HepG2 (cell line): ENCODE measurements around the gene PCIF1. TPM values are rescaled to one million over a fixed set of nuclear protein-coding genes. Genes with fewer than 3 reads are reported as not detected.

ENCODE experiments used
- ARNT2 ChIP-seq: sonication (generic); formaldehyde crosslinking; IDR thresholded peaks from 2 replicates; pipeline ENCODE4 v1.8.0; 2022; ENCODE audit warnings: mild to moderate bottlenecking, low read depth, missing genetic modification reagents, moderate library complexity
- CHD4 ChIP-seq: fragments of 200-600 bp; sonication (generic); IDR thresholded peaks from 2 replicates; pipeline ENCODE4 v1.7.0; 2017; ENCODE audit warnings: mild to moderate bottlenecking, low read length, borderline replicate concordance
- ELF3 ChIP-seq: IDR thresholded peaks from 2 replicates; pipeline ENCODE4 v1.6.1; 2016; ENCODE audit warnings: missing genetic modification reagents, missing compliant biosample characterization
- GLI4 ChIP-seq: sonication (generic); formaldehyde crosslinking; IDR thresholded peaks from 2 replicates; pipeline ENCODE4 v1.5.1; 2020; ENCODE audit warnings: missing genetic modification reagents, mild to moderate bottlenecking, moderate library complexity, borderline replicate concordance
- HDAC1 ChIP-seq: sonication (generic); formaldehyde crosslinking; IDR thresholded peaks from 2 replicates; pipeline ENCODE4 v1.5.1; 2020; ENCODE audit warnings: mild to moderate bottlenecking, missing genetic modification reagents
- MIER2 ChIP-seq: IDR thresholded peaks from 2 replicates; pipeline ENCODE4 v1.6.1; 2016; ENCODE audit warnings: missing biosample characterization, missing genetic modification reagents
- RBAK ChIP-seq: sonication (generic); formaldehyde crosslinking; IDR thresholded peaks from 2 replicates; pipeline ENCODE4 v1.5.1; 2020; ENCODE audit warnings: mild to moderate bottlenecking, missing genetic modification reagents
- SRSF1 ChIP-seq: fragments of 200-400 bp; formaldehyde crosslinking; optimal IDR thresholded peaks from 2 replicates; pipeline ENCODE3; 2017; ENCODE audit warnings: mild to moderate bottlenecking, low read depth, low read length, moderate library complexity
- STAG1 ChIP-seq: sonication (generic); formaldehyde crosslinking; IDR thresholded peaks from 2 replicates; pipeline ENCODE4 v1.4.0; 2020; ENCODE audit warnings: missing genetic modification reagents
- ZBTB1 ChIP-seq: sonication (generic); formaldehyde crosslinking; IDR thresholded peaks from 2 replicates; pipeline ENCODE4 v1.4.0; 2020; ENCODE audit warnings: missing genetic modification reagents, borderline replicate concordance
- ZNF12 ChIP-seq: sonication (generic); formaldehyde crosslinking; IDR thresholded peaks from 2 replicates; pipeline ENCODE4 v1.5.0; 2020; ENCODE audit warnings: missing genetic modification reagents
- ZNF24 ChIP-seq: fragments of 450-650 bp; IDR thresholded peaks from 2 replicates; pipeline ENCODE4 v1.6.1; 2017; ENCODE audit warnings: antibody characterized with exemption, mild to moderate bottlenecking
- ZNF256 ChIP-seq: sonication (generic); formaldehyde crosslinking; conservative IDR thresholded peaks from 2 replicates; pipeline ENCODE4 v1.4.0; 2020; ENCODE audit warnings: missing genetic modification reagents
- ZNF644 ChIP-seq: IDR thresholded peaks from 2 replicates; pipeline ENCODE4 v1.6.1; 2016; ENCODE audit warnings: low read depth
- ZNF720 ChIP-seq: sonication (generic); formaldehyde crosslinking; IDR thresholded peaks from 2 replicates; pipeline ENCODE4 v1.4.0; 2020; ENCODE audit warnings: missing genetic modification reagents
- polyA plus RNA-seq, 8 experiments: library from polyadenylated mRNA; depleted of rRNA in 3 of 8; stranded (reverse) in 7 of 8; unstranded in 1 of 8; fragments of >200 nt; fragmentation: Illumina TruSeq in 4 of 8; extraction: Trizol in 4 of 8; gene quantifications; 2 replicates each; pipeline versions ENCODE4 v1.2.1 to v1.2.3, GENCODE V29; 2011 to 2016; ENCODE audit warnings: low read depth in 4 of 8, missing spikeins in 1 of 8, mixed read lengths in 1 of 8; ENCODE audit not compliant: insufficient read depth in 1 of 8
- total RNA-seq, 5 experiments: library from RNA; depleted of rRNA; stranded (reverse); fragments of >200 nt; fragmentation: Illumina TruSeq; extraction: Trizol; gene quantifications; 2 replicates each; pipeline ENCODE4 v1.2.3, GENCODE V29; 2016; ENCODE audit warnings: low read depth in 1 of 5
- TF ChIP-seq, protein P1 (sequence below): sonication (generic); formaldehyde crosslinking; IDR thresholded peaks from 2 replicates; pipeline ENCODE4 v1.8.1; 2023; ENCODE audit warnings: mild to moderate bottlenecking, missing genetic modification reagents
- TF ChIP-seq, protein P2 (sequence below): sonication (generic); formaldehyde crosslinking; IDR thresholded peaks from 2 replicates; pipeline ENCODE4 v1.4.0; 2020; ENCODE audit warnings: missing genetic modification reagents
- TF ChIP-seq, protein P3 (sequence below): sonication (generic); formaldehyde crosslinking; IDR thresholded peaks from 2 replicates; pipeline ENCODE4 v1.4.0; 2020; ENCODE audit warnings: mild to moderate bottlenecking, missing genetic modification reagents
- TF ChIP-seq, protein P4 (sequence below): sonication (generic); formaldehyde crosslinking; IDR thresholded peaks from 2 replicates; pipeline ENCODE4 v1.5.0; 2020; ENCODE audit warnings: missing genetic modification reagents, mild to moderate bottlenecking, borderline replicate concordance
- TF ChIP-seq, protein P5 (sequence below): sonication (generic); formaldehyde crosslinking; IDR thresholded peaks from 2 replicates; pipeline ENCODE4 v1.5.0; 2020; ENCODE audit warnings: missing genetic modification reagents
- TF ChIP-seq, protein P6 (sequence below): sonication (generic); formaldehyde crosslinking; IDR thresholded peaks from 2 replicates; pipeline ENCODE4 v1.4.0; 2020; ENCODE audit warnings: missing genetic modification reagents, borderline replicate concordance

The PCIF1 gene
- total and polyA plus RNA-seq, 2 of the 13 experiments (the other 11 are each of a cell fraction or from before 2014, with no cell fraction given) = 20.9 to 24.4 TPM

DNA sequence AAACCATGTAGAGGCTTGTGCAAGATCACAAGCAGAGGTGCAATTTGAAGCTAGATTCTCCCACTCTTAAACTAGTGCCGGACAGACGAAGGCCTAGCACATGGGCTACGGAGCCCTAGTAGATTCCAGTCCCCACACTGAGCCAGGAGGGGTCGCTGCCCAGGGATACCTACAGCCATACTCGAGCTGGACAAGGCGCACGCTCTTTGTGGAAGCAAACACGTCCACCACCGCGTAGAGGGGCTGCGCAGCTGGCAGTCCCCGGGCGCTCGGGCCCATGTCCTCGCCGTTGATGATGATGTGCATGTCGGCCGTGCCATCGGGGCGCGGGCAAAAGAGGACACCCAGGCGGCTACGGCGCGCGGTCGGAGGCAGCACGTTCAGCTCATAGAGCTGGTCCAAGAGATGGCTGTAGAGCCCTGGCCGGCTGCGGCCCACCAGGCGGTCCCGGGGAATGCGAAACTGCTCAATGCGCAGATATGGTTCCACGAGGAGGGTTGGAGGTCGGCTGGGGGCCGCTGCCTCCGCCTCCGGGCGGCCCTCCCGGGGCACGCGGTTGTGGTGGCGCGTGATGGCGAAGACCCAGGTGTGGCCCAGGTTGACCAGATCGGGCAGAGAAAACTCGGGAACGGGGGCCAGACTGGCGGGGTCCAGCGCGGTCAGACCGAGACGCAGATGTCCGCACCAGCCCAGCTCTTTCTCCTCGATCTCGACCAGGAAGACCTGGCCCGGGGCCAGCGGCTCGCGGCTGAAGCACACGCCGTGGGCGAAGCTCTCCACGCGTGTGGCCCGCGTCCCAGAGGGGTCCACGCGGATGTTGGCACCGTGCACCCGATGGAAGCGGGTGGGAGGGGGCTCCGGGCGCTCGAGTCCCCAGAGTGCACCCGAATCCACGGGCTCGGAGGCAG lies 44.2 kb upstream of the PCIF1 start (continued):
- TF ChIP-seq, protein P1, sequence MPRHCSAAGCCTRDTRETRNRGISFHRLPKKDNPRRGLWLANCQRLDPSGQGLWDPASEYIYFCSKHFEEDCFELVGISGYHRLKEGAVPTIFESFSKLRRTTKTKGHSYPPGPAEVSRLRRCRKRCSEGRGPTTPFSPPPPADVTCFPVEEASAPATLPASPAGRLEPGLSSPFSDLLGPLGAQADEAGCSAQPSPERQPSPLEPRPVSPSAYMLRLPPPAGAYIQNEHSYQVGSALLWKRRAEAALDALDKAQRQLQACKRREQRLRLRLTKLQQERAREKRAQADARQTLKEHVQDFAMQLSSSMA (CRISPR knock-in tag) = peak; percentile 95
- TF ChIP-seq ARNT2 (CRISPR knock-in tag) (no peak), HDAC1 (CRISPR knock-in tag) (peak; percentile 51; the same call in 1 of the 2 replicates), ZBTB1 (CRISPR knock-in tag) (no peak), MIER2 (no peak), ZNF24 (0 out of 2 replicates have a peak, but pooled peaks have one; percentile 65), ZNF644 (CRISPR knock-in tag) (peak; percentile 65; the same call in 1 of the 2 replicates), RBAK (CRISPR knock-in tag) (no peak), CHD4 (no peak), STAG1 (CRISPR knock-in tag) (peak; percentile 87), ZNF12 (no peak), ZNF720 (CRISPR knock-in tag) (no peak; the same call in 1 of the 2 replicates), ELF3 (CRISPR knock-in tag) (peak; percentile 84), SRSF1 (no peak), ZNF256 (CRISPR knock-in tag) (no peak), GLI4 (peak; percentile 90; the same call in 1 of the 2 replicates)
- TF ChIP-seq, protein P2, sequence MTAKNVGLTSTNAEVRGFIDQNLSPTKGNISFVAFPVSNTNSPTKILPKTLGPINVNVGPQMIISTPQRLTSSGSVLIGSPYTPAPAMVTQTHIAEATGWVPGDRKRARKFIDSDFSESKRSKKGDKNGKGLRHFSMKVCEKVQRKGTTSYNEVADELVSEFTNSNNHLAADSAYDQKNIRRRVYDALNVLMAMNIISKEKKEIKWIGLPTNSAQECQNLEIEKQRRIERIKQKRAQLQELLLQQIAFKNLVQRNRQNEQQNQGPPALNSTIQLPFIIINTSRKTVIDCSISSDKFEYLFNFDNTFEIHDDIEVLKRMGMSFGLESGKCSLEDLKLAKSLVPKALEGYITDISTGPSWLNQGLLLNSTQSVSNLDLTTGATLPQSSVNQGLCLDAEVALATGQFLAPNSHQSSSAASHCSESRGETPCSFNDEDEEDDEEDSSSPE = peak; percentile 84
- TF ChIP-seq, protein P3, sequence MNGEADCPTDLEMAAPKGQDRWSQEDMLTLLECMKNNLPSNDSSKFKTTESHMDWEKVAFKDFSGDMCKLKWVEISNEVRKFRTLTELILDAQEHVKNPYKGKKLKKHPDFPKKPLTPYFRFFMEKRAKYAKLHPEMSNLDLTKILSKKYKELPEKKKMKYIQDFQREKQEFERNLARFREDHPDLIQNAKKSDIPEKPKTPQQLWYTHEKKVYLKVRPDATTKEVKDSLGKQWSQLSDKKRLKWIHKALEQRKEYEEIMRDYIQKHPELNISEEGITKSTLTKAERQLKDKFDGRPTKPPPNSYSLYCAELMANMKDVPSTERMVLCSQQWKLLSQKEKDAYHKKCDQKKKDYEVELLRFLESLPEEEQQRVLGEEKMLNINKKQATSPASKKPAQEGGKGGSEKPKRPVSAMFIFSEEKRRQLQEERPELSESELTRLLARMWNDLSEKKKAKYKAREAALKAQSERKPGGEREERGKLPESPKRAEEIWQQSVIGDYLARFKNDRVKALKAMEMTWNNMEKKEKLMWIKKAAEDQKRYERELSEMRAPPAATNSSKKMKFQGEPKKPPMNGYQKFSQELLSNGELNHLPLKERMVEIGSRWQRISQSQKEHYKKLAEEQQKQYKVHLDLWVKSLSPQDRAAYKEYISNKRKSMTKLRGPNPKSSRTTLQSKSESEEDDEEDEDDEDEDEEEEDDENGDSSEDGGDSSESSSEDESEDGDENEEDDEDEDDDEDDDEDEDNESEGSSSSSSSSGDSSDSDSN (CRISPR knock-in tag) = peak; percentile 65
- TF ChIP-seq, protein P4, sequence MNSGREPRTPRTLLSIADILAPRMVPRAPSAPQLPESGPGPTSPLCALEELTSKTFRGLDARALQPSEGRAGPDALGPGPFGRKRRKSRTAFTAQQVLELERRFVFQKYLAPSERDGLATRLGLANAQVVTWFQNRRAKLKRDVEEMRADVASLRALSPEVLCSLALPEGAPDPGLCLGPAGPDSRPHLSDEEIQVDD (CRISPR knock-in tag) = no peak; the same call in 1 of the 2 replicates
- TF ChIP-seq, protein P5, sequence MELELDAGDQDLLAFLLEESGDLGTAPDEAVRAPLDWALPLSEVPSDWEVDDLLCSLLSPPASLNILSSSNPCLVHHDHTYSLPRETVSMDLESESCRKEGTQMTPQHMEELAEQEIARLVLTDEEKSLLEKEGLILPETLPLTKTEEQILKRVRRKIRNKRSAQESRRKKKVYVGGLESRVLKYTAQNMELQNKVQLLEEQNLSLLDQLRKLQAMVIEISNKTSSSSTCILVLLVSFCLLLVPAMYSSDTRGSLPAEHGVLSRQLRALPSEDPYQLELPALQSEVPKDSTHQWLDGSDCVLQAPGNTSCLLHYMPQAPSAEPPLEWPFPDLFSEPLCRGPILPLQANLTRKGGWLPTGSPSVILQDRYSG (CRISPR knock-in tag) = no peak
- TF ChIP-seq, protein P6, sequence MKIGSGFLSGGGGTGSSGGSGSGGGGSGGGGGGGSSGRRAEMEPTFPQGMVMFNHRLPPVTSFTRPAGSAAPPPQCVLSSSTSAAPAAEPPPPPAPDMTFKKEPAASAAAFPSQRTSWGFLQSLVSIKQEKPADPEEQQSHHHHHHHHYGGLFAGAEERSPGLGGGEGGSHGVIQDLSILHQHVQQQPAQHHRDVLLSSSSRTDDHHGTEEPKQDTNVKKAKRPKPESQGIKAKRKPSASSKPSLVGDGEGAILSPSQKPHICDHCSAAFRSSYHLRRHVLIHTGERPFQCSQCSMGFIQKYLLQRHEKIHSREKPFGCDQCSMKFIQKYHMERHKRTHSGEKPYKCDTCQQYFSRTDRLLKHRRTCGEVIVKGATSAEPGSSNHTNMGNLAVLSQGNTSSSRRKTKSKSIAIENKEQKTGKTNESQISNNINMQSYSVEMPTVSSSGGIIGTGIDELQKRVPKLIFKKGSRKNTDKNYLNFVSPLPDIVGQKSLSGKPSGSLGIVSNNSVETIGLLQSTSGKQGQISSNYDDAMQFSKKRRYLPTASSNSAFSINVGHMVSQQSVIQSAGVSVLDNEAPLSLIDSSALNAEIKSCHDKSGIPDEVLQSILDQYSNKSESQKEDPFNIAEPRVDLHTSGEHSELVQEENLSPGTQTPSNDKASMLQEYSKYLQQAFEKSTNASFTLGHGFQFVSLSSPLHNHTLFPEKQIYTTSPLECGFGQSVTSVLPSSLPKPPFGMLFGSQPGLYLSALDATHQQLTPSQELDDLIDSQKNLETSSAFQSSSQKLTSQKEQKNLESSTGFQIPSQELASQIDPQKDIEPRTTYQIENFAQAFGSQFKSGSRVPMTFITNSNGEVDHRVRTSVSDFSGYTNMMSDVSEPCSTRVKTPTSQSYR (CRISPR knock-in tag) = peak; percentile 53; the same call in 1 of the 2 replicates
